K562 (cell line): ENCODE data around the gene COL6A1. TPM values are rescaled to one million over a fixed set of nuclear protein-coding genes. Genes with fewer than 3 reads are reported as not detected.

ENCODE experiments used
- ATAC-seq: fragments of 200-7000 bp; cut with Tn5 transposase; 3 replicates; pipeline ENCODE4 v1.9.1; 2020; ENCODE audit warnings: moderate library complexity
- BruUV-seq: library from RNA; stranded (reverse); fragments of 400-500 nt; replicated peaks from 2 replicates; lab custom pipeline; 2021; lab: Mats Ljungman, UMichigan
- CTCF ChIA-PET: fragments of 300-600 bp; formaldehyde crosslinking; extraction: SDS; loops from one replicate; lab custom pipeline; 2021; ENCODE audit warnings: low intra/inter-chr PET ratio; lab: Yijun Ruan, JAX
- POLR2A ChIA-PET: fragments of 300-600, 350-650 bp; sonication (Branson Sonifier 250); formaldehyde crosslinking; extraction: SDS; loops from one replicate; lab custom pipeline; 2021; ENCODE audit warnings: antibody characterized with exemption, inconsistent platforms; lab: Yijun Ruan, JAX
- DNase-seq, 4 experiments: peaks; one replicate each; pipeline versions ENCODE4 v3.0.0 to v3.0.0-alpha.2; 2011 to 2018; ENCODE audit warnings: low spot score in 3 of 4, mixed read lengths in 3 of 4; ENCODE audit errors: extremely low read depth in 1 of 4
- FAIRE-seq: peaks from 2 replicates; lab custom pipeline; 2011; peaks lifted over from hg19 to GRCh38; lab: Jason Lieb, UNC
- H2AFZ ChIP-seq: 2 replicates; pipeline ENCODE4 v1.6.0; 2011; ENCODE audit warnings: low read depth, low read length, control low read depth, inconsistent platforms
- H3K27ac ChIP-seq: fragments of 200-600 bp; 3 replicates; pipeline ENCODE4 v1.8.0; 2011; ENCODE audit warnings: low read depth, mild to moderate bottlenecking, control low read depth, inconsistent platforms, low read length, moderate library complexity, mixed read lengths; ENCODE audit errors: extremely low read depth
- H3K27me3 ChIP-seq, 2 experiments: fragments of 300-600 bp in 1 of 2; 2 replicates in 1 of 2; 3 replicates in 1 of 2; pipeline versions ENCODE4 v1.6.0 to v1.8.0; 2011; ENCODE audit warnings: inconsistent platforms in 2 of 2, low read length in 2 of 2, mild to moderate bottlenecking in 1 of 2, mixed read lengths in 1 of 2, moderate library complexity in 1 of 2; ENCODE audit not compliant: control insufficient read depth in 2 of 2, insufficient read depth in 2 of 2
- H3K36me3 ChIP-seq: fragments of 300-600 bp; 3 replicates; pipeline ENCODE4 v1.8.0; 2011; ENCODE audit warnings: mild to moderate bottlenecking, low read length, inconsistent platforms; ENCODE audit not compliant: control insufficient read depth, insufficient read depth
- H3K4me1 ChIP-seq, 2 experiments: fragments of 200-600 bp in 1 of 2; replicated peaks in 1 of 2; 2 replicates in 1 of 2; 3 replicates in 1 of 2; pipeline versions ENCODE4 v1.5.1 to v1.8.0; 2011; ENCODE audit warnings: inconsistent platforms in 2 of 2, low read length in 2 of 2, mild to moderate bottlenecking in 1 of 2, mixed read lengths in 1 of 2, moderate library complexity in 1 of 2; ENCODE audit not compliant: control insufficient read depth in 2 of 2, insufficient read depth in 2 of 2
- H3K4me2 ChIP-seq: 2 replicates; pipeline ENCODE4 v1.6.1; 2011; ENCODE audit warnings: low read length, control low read depth, inconsistent platforms, mixed read lengths; ENCODE audit not compliant: insufficient read depth
- H3K4me3 ChIP-seq: fragments of 200-600 bp; sonication (generic), shearing (Covaris generic); 2 replicates; pipeline ENCODE4 v1.5.1; 2016; ENCODE audit warnings: control low read depth, inconsistent platforms
- H3K79me2 ChIP-seq: fragments of 200-600 bp; 3 replicates; pipeline ENCODE4 v1.8.0; 2011; ENCODE audit warnings: low read length, inconsistent platforms; ENCODE audit not compliant: control insufficient read depth, insufficient read depth
- H3K9ac ChIP-seq, 2 experiments: 2 replicates each; pipeline versions ENCODE4 v1.6.0 to v1.6.1; 2011; ENCODE audit warnings: low read depth in 2 of 2, low read length in 2 of 2, control low read depth in 1 of 2, inconsistent platforms in 1 of 2, mild to moderate bottlenecking in 1 of 2, mixed read lengths in 1 of 2; ENCODE audit not compliant: insufficient read depth in 1 of 2
- H3K9me1 ChIP-seq: one replicate; pipeline ENCODE4 v1.6.0; 2011; ENCODE audit warnings: inconsistent platforms, mild to moderate bottlenecking, low read length, moderate library complexity; ENCODE audit not compliant: control insufficient read depth, insufficient read depth
- H3K9me3 ChIP-seq: replicated peaks from 2 replicates; pipeline ENCODE4 v1.5.1; 2011; ENCODE audit warnings: low read depth, low read length, inconsistent platforms; ENCODE audit not compliant: control insufficient read depth, insufficient read depth
- H4K20me1 ChIP-seq: replicated peaks from 2 replicates; pipeline ENCODE4 v1.6.1; 2011; ENCODE audit warnings: low read length, inconsistent platforms, mixed read lengths; ENCODE audit not compliant: control insufficient read depth, insufficient read depth
- BDP1 ChIP-seq: IDR thresholded peaks from 3 replicates; pipeline ENCODE4 v1.6.1; 2011; ENCODE audit not compliant: insufficient read length, insufficient read depth
- CREB1 ChIP-seq, 2 experiments: sonication (generic) in 1 of 2; formaldehyde crosslinking in 1 of 2; IDR thresholded peaks; 2 replicates each; pipeline versions ENCODE4 v1.6.1 to v1.8.0; 2012 to 2022; ENCODE audit warnings: inconsistent platforms in 1 of 2, mild to moderate bottlenecking in 1 of 2, missing genetic modification reagents in 1 of 2, moderate library complexity in 1 of 2
- ELF2 ChIP-seq: fragments of 250-450 bp; sonication (Bioruptor Pico); IDR thresholded peaks from 2 replicates; pipeline ENCODE4 v1.5.0; 2021; ENCODE audit warnings: mild to moderate bottlenecking
- MCM7 ChIP-seq, 2 experiments: fragments of 450-650 bp; IDR thresholded peaks; 2 replicates each; pipeline ENCODE4 v1.6.1; 2016 to 2018
- NFXL1 ChIP-seq: fragments of 450-650 bp; formaldehyde crosslinking; IDR thresholded peaks from 2 replicates; pipeline ENCODE4 v1.4.0; 2021; ENCODE audit warnings: mild to moderate bottlenecking
- NONO ChIP-seq, 2 experiments: fragments of 200-400 bp in 1 of 2; fragments of 450-650 bp in 1 of 2; formaldehyde crosslinking in 1 of 2; IDR thresholded peaks; 2 replicates each; pipeline ENCODE4 v1.6.1; 2017; ENCODE audit warnings: low read depth in 2 of 2, mild to moderate bottlenecking in 2 of 2, moderate library complexity in 2 of 2, low read length in 1 of 2
- RNF2 ChIP-seq: sonication (generic); IDR thresholded peaks from 2 replicates; pipeline ENCODE4 v1.6.1; 2016
- STAT5A ChIP-seq: IDR thresholded peaks from 2 replicates; pipeline ENCODE4 v1.6.1; 2012; ENCODE audit warnings: low read length, inconsistent platforms, borderline replicate concordance
- ZFP1 ChIP-seq: fragments of 450-650 bp; formaldehyde crosslinking; IDR thresholded peaks from 2 replicates; pipeline ENCODE4 v1.4.0; 2020; ENCODE audit warnings: mild to moderate bottlenecking, mixed read lengths
- ZNF41 ChIP-seq: fragments of 250-450 bp; sonication (Bioruptor Pico); conservative IDR thresholded peaks from 2 replicates; pipeline ENCODE4 v1.4.0; 2020; ENCODE audit warnings: mild to moderate bottlenecking
- ZNF764 ChIP-seq: fragments of 250-450 bp; sonication (Bioruptor Pico); IDR thresholded peaks from 2 replicates; pipeline ENCODE4 v1.4.0; 2020; ENCODE audit warnings: low read depth, mild to moderate bottlenecking, moderate library complexity
- WGBS: fragments of 100-300 bp; shearing (Covaris generic); methylation state at CpG from one replicate; pipeline ENCODE4 v1.1.6; 2016; ENCODE audit warnings: low coverage, mixed read lengths; ENCODE audit not compliant: insufficient coverage; ENCODE audit errors: missing lambda C conversion rate; 5-methylcytosine and 5-hydroxymethylcytosine counted together
- in situ Hi-C: fragments of 300-500 bp; cut with MboI; formaldehyde crosslinking; loops from 4 replicates; pipeline ENCODE4 v1.15.0; 2018; ENCODE audit warnings: inconsistent platforms, mixed read lengths
- intact Hi-C: fragments of 100-400 bp; cut with micrococcal nuclease; formaldehyde crosslinking; loops from 2 replicates; pipeline ENCODE4 v1.14.2; 2022
- polyA plus RNA-seq, 8 experiments: library from polyadenylated mRNA; depleted of rRNA in 4 of 8; stranded (reverse) in 5 of 8; unstranded in 3 of 8; fragments of >200 nt; fragmentation: Nextera tagmentation in 2 of 8; fragmentation: Illumina TruSeq in 1 of 8; extraction: Ambion mirVana in 2 of 8; extraction: Trizol in 1 of 8; gene quantifications; 2 replicates each; pipeline versions ENCODE4 v1.2.1 to v1.2.3, GENCODE V29; 2011 to 2014; ENCODE audit warnings: inconsistent platforms in 1 of 8, missing spikeins in 1 of 8
- total RNA-seq, 7 experiments: library from RNA; depleted of rRNA in 6 of 7; stranded (reverse); fragments of >200 nt in 6 of 7; fragmentation: Illumina TruSeq in 2 of 7; extraction: Trizol in 2 of 7; gene quantifications; 2 replicates each; pipeline versions ENCODE4 v1.2.1 to v1.2.3, GENCODE V29; 2011 to 2021; ENCODE audit warnings: low replicate concordance in 1 of 7
- TF ChIP-seq, protein P1 (sequence below): fragments of 450-650 bp; IDR thresholded peaks from 2 replicates; pipeline ENCODE4 v1.6.1; 2016; ENCODE audit warnings: borderline replicate concordance
- TF ChIP-seq, protein P2 (sequence below): fragments of 450-650 bp; formaldehyde crosslinking; IDR thresholded peaks from 2 replicates; pipeline ENCODE4 v1.4.0; 2022; ENCODE audit warnings: missing genetic modification characterization

The COL6A1 gene
- total and polyA plus RNA-seq, 9 of the 15 experiments (the other 6 are each of a cell fraction or from before 2014, with no cell fraction given), result 0.07 to 1.3 (median 0.14) TPM; not detected in 3

DNA sequence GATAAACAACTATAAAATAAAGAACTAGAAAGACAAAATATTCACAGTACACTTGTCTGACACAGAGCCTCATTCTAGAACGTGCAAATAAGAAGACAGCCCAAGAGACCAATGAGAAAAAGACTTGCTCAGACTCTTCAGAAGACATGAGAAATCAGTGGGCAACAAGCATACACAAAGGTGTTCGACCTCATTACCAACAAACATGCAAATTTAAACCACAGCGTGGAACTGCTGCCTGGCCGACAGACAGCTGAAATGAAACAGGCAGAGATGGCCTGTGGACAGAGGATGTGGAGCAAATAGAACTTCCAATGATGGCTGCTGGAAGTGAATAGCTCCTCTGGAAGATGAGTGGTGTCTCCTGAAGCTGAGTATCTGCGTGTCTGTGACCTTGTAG lies 22.4 kb upstream of the COL6A1 start:
- no peaks in the 10 kb centered on the region for H3K9me1 ChIP-seq
- intact Hi-C loops, result no loop called here
- CTCF ChIA-PET, result no interaction called here

More for the DNA sequence above, 22.4 kb upstream of the COL6A1 start:
- Histone ChIP-seq H3K9me3 (no peaks in the 10 kb centered on the region; the same call in 1 of the 2 replicates), H3K27ac (no peak overlapping the region), H3K36me3 (no peaks in the 10 kb centered on the region), H3K4me2 (no peak overlapping the region), H3K79me2 (no peaks in the 10 kb centered on the region), H3K4me1 (no peaks in the 10 kb centered on the region), H4K20me1 (no peaks in the 10 kb centered on the region), H3K4me3 (no peak overlapping the region), H3K27me3 (peaks cover 2 to 11% of the 10 kb centered on the region in 2 experiments; a peak in 3 of 5 replicates), H3K9ac (no peak overlapping the region), H2AFZ (no peak overlapping the region)
- FAIRE-seq (no peak), DNase-seq (no peak), ATAC-seq (no peak)
- POLR2A ChIA-PET, result no interaction called here
- TF ChIP-seq CREB1 (IDR thresholded peaks at IDR 0.05), result no peak
- no peak for TF ChIP-seq CREB1 (CRISPR knock-in tag; IDR thresholded peaks at IDR 0.05)
- TF ChIP-seq ZNF41 (CRISPR knock-in tag), result no peak
- TF ChIP-seq, protein P1, sequence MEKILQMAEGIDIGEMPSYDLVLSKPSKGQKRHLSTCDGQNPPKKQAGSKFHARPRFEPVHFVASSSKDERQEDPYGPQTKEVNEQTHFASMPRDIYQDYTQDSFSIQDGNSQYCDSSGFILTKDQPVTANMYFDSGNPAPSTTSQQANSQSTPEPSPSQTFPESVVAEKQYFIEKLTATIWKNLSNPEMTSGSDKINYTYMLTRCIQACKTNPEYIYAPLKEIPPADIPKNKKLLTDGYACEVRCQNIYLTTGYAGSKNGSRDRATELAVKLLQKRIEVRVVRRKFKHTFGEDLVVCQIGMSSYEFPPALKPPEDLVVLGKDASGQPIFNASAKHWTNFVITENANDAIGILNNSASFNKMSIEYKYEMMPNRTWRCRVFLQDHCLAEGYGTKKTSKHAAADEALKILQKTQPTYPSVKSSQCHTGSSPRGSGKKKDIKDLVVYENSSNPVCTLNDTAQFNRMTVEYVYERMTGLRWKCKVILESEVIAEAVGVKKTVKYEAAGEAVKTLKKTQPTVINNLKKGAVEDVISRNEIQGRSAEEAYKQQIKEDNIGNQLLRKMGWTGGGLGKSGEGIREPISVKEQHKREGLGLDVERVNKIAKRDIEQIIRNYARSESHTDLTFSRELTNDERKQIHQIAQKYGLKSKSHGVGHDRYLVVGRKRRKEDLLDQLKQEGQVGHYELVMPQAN, result no peak
- no peak for TF ChIP-seq ZFP1 (CRISPR knock-in tag)
- TF ChIP-seq STAT5A, result no peak
- TF ChIP-seq ZNF764 (CRISPR knock-in tag), result no peak
- TF ChIP-seq, protein P2, sequence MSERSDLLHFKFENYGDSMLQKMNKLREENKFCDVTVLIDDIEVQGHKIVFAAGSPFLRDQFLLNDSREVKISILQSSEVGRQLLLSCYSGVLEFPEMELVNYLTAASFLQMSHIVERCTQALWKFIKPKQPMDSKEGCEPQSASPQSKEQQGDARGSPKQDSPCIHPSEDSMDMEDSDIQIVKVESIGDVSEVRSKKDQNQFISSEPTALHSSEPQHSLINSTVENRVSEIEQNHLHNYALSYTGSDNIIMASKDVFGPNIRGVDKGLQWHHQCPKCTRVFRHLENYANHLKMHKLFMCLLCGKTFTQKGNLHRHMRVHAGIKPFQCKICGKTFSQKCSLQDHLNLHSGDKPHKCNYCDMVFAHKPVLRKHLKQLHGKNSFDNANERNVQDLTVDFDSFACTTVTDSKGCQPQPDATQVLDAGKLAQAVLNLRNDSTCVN (CRISPR knock-in tag), result no peak
- no peak for TF ChIP-seq RNF2
- TF ChIP-seq MCM7 (IDR thresholded peaks at IDR 0.05), result no peak
- TF ChIP-seq BDP1, result no peak
- no peak for TF ChIP-seq NONO (IDR thresholded peaks at IDR 0.05; ENCODE audit: low read depth in 2 of 2, low read length in 1 of 2)
- TF ChIP-seq NFXL1 (CRISPR knock-in tag), result no peak
- no peak for TF ChIP-seq ELF2
- 0% methylated on average over 5 of the region's 5 CpGs for WGBS
- in situ Hi-C loops, result no loop called here
- no TSS peak for BruUV-seq
